Measurements from ENCODE around the gene CCNB2.
"Not testable (repeated sequence)": the region's sequence is repeated elsewhere in the genome, so short reads cannot be mapped to it uniquely, and the experiment has no call there.

The CCNB2 gene

GRCh38 chr15:59137566-59137965, 32.6 kb downstream of the CCNB2 start:
- no peak for DNase-seq

GRCh38 chr15:59138243-59138642, 33.3 kb downstream of the CCNB2 start:
- peak; percentile 31 for DNase-seq

DNA sequence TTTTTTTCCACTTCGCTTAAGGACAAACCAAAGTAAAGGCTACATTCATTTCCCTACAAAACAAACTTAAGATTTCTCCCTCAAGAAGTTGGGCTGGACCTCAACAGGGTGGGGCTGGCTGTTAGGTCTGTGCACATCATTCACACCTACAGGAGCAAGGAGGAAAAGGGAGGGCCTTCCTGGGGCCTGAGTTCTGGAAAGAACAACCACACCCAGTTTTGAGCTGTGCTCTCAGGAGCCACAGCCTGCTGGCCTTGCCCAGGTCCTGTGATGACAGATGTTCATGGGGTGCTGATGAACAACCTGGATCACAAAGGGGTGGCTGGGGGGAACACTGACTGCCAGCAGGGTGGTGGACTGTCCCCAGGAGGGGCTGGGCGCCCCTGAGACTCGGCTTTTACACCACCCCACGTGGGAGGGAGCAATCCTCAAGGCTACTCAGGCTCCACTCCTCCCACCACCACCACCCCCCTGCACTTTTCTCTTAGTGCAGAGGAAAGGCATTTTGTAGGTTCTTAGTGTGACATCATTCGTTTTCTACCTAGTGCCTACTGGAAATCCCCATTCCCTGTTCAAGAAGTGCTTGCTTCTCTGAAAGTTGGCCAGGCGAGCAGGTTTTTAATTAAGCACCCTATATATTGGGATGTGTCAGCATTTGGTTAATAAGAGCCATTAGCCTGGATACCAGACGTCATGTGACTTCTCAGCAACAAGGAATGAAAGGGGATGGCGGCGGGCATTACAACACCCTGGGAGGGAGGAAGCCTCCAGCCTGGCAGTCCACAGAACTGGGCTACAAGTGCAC, 35.7 kb downstream of the CCNB2 start:
- DNase-seq: peak; percentile 73

DNA sequence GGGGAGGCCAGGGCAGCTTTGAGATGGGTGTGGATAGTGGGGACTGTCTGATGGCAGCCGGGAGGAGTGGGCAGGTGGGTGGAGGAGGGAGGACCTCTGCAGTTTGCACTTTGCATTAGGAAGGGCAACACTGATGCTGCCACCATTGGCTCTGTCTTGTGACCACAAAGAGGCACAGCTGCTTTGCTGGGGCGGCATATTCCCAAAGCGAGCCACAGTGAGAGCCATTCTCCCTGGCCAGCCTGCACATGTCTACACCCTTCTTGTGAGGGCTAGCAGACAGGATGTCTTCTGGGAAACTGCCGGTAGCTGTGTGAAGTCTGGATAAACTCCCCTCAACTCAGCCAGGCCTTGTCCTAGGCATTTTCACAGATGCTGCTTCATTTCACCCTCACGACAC, 38.3 kb downstream of the CCNB2 start:
- DNase-seq: no peak

- DNase-seq: not testable (repeated sequence)
These were observed 39.6 kb downstream of the CCNB2 start for GRCh38 chr15:59144594-59144993.

DNA sequence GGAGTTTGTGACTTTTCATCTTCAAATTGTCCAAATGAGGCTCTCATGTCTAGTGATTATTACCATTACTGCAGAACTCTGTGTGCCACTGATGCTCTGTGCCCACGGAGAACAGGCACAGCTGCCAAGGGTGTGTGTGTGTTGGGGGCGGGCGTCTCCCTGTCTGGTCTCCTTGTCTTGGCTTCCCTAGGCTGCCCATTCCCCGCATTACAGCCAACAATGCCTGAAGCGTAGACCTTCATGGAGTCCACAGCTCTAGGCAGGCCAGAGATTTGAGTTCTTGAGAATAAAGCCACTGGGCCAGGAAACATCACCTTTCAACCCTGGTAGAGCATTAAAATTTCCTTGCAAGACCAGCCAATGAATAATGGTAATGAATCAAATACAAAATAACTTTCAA, 42.7 kb downstream of the CCNB2 start:
- DNase-seq: no peak

GRCh38 chr15:59148153-59148833, 43.3 kb downstream of the CCNB2 start:
- DNase-seq: no peak

GRCh38 chr15:59150185-59150584, 45.2 kb downstream of the CCNB2 start:
- no peak for DNase-seq

GRCh38 chr15:59152694-59153450, 47.9 kb downstream of the CCNB2 start:
- no peak for DNase-seq

DNA sequence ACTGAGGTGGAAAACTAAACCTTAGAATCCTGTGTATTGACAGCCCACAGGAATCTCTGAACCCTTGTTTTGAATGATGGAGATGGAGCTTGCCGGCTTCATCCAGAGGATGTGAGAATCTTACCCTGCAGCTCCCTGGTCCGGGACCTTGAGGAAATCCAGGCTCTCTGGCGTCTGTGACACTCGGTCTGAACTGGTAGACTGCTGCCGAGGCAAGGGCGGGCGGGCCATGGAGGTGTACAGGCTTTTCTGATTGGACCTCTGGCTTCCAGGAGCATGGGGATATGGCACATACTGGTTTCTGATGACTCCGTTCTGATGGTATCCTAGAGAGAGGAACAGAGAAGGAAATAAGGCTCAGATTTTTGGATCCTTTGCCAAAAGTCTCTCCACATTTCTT, 48.5 kb downstream of the CCNB2 start:
- DNase-seq: no peak

DNA sequence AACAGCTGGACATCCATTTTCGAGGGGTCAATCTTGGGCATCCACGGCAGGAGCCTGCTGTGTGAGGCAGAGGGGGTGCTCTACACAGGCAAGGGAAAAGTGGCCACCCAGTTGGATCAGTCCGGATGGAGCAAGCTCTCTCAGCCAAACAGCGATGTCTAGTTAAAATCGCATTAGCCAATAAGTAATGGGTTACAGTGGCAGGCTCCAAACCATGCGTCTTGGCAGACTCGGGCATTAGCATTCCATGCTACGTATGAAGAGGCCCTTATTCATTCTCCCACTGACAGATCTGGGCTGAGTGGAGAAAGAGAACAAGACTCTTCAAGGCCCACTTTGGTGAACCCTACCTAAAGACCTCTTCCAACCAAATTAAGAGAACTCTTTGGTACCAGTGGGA, 49.3 kb downstream of the CCNB2 start:
- DNase-seq: no peak

DNA sequence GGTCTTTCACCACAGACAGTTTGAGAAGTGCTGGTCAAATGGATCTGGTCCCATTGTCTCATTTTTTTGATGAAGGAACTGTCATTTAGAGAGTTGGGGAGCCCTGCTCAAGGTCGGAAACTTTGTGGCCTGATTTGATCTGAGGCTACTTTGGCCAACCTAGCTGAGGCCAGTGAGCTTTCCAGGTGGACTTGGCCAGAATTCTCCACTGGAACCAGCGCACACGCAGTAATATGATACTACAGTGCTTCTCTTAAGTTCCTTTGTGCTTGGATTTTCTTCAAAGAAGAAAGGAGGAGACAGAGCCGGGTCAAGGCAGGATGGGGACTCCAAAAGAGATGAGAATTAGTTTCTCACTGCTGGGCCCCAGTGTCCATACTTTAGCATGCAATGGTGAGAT, 50.5 kb downstream of the CCNB2 start:
- no peak for DNase-seq

- DNase-seq: no peak
These were observed 52.5 kb downstream of the CCNB2 start for GRCh38 chr15:59157396-59157795.

DNA sequence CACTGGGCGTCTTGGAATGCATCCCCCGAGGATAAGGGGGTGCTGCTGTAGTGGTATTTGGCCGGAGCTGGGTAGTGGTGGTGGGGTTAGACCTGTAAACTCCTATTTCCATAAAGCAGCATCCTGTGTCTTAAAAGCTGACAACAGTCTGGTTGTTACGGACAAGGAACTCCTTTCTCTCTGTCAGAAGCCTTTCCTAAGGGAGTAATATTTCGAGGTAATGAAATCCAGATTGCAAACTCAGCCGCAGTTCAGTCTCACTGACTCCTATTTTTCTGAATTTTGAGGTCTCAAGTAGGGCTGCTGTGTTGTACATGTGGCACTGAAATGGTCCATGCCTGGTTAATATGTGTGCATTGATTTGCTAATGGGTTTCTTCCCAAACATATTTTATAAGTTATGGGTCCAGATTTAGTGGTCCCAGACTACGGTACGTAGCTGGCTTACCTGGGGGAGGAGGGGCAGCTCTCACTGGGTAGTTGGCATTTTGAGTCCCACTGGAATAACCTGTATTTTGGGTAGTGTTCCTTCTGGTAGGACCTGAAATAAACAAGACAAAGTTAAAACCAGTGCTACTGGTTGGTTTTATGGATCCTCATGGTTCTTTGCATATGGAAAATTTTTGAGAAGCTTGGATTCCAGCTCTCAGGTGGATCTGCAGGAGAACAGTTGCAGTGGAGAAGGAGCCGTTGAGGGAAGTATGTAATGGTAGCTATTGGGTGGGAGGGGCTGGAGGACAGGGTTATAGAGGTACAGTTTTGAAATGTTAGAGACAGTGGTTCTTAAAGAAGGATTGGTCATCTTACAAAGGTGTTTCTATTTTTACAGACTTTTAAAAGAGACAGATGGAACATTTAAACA, 53.1 kb downstream of the CCNB2 start:
- no peak for DNase-seq

DNA sequence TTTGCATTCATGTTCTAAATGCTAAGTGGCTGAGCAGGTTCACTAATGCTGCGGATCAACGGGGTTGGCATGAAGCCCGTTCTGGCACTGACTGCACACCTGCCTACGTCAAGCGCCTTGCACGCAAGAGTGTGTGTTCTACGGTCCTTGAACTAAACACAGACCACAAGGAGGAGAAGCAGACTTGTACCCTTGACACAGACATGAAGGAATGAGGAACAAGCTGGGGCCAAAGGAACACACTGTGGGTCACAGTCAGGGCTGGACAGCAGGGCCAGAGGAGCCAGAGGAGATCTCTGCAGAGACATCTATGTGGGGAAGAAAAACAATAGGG, 53.7 kb downstream of the CCNB2 start:
- DNase-seq: no peak

DNA sequence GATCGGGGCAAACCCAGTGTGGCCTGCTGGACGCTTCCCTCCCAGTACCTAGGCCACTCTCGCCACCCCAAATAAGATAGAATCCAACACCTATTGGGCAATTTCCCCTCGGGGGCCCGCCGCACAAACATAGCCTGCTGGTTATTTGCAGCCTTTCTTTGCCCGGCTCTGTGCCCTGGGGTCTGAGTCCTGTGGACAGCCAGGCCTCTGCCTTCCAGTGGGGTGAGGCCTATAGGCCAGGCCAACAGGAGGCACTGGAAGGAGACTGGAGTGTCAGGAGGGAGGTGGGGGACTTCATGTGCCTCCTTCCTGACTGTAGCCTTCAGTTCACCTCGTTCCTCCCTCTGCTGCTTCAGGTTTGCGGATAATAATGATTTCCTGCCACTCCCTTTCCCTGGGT, 54.3 kb downstream of the CCNB2 start:
- no peak for DNase-seq

- no peak for DNase-seq
These were observed 56.1 kb downstream of the CCNB2 start for GRCh38 chr15:59160880-59161593.

DNA sequence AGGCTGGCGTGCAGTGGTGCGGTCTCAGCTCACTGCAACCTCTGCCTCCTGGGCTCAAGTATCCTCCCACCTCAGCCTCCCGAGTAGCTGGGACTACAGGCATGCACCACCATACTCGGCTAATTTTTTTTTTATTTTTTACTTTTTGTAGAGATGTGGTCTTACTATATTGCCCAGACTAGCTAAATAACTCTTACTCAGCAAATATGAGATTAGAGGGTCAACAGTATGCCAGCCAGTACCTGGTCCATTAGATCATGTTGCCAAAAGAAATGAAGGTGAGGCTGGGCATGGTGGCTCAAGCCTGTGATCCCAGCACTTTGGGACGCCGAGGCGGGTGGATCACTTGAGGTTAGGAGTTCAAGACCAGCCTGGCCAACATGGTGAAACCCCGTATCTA, 57.1 kb downstream of the CCNB2 start:
- DNase-seq: not testable (repeated sequence)

DNA sequence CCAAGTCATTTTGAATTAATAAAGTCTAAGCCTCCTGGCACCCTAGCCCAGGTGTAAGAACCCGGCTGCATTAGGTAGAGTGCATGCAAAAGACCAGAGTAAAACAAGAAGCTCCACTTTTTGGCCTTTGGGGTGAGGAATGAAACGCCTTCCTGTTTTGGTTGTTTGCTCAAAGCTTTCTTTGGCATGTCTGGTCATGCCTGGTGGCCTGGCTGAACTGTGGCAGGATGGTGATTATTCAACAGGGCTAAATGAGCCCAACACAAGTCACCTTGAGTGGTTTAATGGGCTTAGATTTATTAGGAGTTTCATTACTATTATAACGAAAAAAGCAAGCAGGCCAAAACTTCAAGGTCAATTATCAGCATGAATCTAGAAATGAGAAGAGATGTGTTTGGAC, 60.8 kb downstream of the CCNB2 start:
- DNase-seq: no peak

GRCh38 chr15:59166166-59166565, 61.2 kb downstream of the CCNB2 start:
- DNase-seq: no peak

DNA sequence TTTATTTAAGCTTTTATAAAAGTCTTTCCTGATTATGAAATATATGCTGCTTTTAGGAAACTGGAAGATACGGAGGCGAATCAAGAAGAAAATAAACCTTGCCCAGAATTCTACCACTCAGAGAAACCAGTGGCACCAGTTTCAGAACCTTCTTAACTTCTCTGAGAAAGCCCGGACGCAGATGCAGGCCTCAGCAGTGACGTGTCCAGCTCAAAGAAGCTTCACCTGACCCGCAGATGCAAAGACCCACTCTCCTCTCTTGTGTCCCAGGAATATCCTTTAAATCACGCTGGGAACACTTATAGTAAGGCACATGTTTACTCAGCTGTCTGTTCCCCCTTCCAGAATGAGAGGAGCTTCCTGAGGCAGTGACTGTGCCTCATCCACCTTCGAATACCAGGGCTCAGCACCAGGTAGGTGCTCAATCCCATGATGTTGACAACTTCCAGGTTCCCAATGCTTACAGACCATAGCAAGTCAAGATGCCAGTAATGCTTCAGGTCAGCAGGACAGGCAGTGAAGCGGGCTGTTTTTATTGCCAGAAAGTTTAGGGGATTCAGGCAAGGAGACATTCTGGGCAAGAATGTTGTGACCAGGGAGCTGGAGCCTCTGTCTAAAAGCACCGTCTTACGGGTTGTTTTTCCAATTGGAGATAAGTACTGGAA, 61.8 kb downstream of the CCNB2 start:
- no peak for DNase-seq

DNA sequence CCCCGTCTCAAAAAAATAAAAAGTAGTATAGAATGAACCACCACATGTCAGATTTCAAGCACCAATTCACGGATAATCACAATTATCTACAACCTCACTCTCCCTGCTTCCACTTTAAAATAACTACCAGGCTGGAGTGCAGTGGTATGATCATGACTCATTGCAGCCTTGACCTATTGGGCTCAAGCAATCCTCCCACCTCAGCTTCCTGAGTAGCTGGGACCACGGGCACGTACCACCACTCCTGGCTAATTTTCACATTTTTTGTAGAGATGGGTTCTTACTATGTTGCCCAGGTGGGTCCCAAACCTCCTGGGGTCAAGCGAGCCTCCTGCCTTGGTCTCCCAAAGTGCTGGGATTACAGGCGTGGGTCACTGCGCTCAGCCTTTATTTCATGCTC, 63.6 kb downstream of the CCNB2 start:
- peak; percentile 75 for DNase-seq
